Ovary (tissue), 3 donors: ENCODE data around the gene AADACL4.

ENCODE experiments used
- POLR2A ChIP-seq: fragments of 450-650 bp; IDR thresholded peaks from one replicate; pipeline ENCODE4 v1.6.1; 2017; ENCODE audit warnings: antibody characterized with exemption, mild to moderate bottlenecking, moderate library complexity
- TF ChIP-seq, protein P1 (sequence below), 3 donors: fragments of 450-650 bp in 2 of 3; fragments of 200-600 bp in 1 of 3; IDR thresholded peaks; one replicate each; pipeline versions ENCODE4 v1.5.1 to v1.8.0; 2016 to 2022; ENCODE audit warnings: antibody characterized with exemption in 3 of 3, mild to moderate bottlenecking in 1 of 3
- donor health status: DM: no; HTN: no; CAD: no.

DNA sequence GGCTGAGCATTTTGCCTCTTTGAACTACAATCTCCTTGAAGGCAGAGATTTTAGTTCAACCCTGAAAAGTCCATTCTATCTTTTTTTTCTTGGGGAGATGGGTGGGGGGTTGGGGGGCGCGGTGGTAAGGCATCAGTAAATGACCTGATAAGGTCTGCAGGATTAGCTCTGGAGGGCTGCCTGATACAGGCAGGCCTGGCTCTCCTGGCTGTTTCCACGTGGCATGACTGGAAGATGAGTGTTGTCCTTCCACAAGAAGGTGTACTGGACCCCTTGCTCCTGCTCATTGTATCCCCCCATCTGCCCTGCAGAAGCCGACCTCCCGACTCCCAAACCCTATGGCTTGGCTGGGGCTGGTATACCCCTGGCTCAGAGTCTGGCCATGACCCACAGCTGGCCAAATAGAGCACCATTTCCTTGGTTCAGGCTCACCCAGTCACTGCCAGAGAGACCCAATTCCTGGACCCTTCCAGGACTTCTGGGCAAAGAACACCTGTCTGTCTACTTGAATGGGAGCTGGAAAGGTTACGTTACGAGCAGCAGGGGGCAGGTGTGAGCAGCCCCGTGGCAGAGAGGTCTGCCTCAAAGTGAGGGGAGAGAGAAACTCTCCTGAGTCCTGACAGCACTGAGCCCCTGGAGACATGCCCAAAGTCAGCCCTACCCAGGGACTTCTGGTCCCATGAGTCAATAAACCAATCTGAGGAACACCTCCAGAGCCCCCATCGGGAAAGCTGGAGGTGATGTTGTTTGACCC is 42.8 kb upstream of the AADACL4 start:
- TF ChIP-seq, protein P1, sequence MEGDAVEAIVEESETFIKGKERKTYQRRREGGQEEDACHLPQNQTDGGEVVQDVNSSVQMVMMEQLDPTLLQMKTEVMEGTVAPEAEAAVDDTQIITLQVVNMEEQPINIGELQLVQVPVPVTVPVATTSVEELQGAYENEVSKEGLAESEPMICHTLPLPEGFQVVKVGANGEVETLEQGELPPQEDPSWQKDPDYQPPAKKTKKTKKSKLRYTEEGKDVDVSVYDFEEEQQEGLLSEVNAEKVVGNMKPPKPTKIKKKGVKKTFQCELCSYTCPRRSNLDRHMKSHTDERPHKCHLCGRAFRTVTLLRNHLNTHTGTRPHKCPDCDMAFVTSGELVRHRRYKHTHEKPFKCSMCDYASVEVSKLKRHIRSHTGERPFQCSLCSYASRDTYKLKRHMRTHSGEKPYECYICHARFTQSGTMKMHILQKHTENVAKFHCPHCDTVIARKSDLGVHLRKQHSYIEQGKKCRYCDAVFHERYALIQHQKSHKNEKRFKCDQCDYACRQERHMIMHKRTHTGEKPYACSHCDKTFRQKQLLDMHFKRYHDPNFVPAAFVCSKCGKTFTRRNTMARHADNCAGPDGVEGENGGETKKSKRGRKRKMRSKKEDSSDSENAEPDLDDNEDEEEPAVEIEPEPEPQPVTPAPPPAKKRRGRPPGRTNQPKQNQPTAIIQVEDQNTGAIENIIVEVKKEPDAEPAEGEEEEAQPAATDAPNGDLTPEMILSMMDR (IDR thresholded peaks at IDR 0.05), result peak in 1 of 3 donors; percentile 21
- TF ChIP-seq POLR2A, result no peak
